Measurements from ENCODE around the gene WNT3A.
A peak's percentile ranks its signal among the peaks of the same experiment; 100 is the strongest.

Gene WNT3A

DNA sequence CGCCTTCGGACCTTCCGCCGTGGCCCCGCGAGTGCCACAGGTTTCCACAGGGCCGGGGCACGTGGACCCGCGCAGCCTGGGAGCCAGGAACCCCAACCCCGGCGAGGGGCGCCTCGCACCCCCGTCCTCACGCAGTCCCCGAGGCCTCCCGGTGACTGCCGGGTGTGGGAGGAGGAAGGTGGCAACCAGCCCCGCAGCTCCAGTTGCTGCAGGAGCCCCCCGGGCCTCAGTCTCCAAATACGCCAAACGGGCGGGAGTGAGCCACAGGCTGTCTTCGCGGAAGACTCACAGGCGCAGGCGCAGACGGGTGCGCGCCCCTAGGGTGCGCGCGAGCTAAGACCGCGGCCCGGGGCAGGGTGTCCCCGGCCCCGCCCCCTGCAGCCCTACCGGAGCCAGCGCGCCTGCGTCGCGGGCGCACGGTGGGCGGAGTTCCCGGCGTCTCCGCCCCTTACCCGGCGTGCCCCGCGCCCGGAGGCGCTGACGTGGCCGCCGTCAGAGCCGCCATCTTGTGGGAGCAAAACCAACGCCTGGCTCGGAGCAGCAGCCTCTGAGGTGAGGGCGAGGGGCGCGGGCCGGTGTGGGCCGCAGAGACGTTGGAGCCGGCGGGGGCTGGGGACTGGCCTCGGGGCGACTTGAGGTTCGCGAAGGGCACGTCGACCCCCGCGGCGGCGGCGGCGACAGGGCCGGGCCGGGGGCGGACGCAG lies 75.6 kb downstream of the WNT3A start, which contains the start of gene ARF1:
TSS of gene ARF1 (plus strand) at position 495 of the 704 bp plus-strand sequence. CDS start 14,407 bp downstream, outside the sequence.
- ChIA-PET CTCF (interaction anchor here (1.1 to 1.9 kb wide), 3 partner anchors 16 to 83 kb away, joined by 4 to 6 read pairs (median 5); no protein-coding TSS in a partner anchor), POLR2A (interaction anchor here (0.6 to 2.1 kb wide), 4 partner anchors 9 to 83 kb away, joined by 4 to 5 read pairs (median 4); partner anchors contain the start of gene IBA57)
- no peak for TF ChIP-seq CTCF (IDR thresholded peaks at IDR 0.05; ENCODE audit: control extremely low read depth, extremely low read depth, low read depth, missing control alignments)

GRCh38 chr1:228082918-228083870 lies 76.4 kb downstream of the WNT3A start:
- no peak for TF ChIP-seq CTCF (IDR thresholded peaks at IDR 0.05; ENCODE audit: control extremely low read depth, extremely low read depth, low read depth, missing control alignments)
- CTCF ChIA-PET = interaction anchor here (1.1 to 1.9 kb wide), 4 partner anchors 15 to 84 kb away, joined by 4 to 10 read pairs (median 6); no protein-coding TSS in a partner anchor
- POLR2A ChIA-PET = interaction anchor here (2.1 kb wide), 1 partner anchor 19 kb away, joined by 5 read pairs; no protein-coding TSS in a partner anchor
- peak; percentile 46 for DNase-seq (ENCODE audit: extremely low spot score)

More for the DNA sequence above, 75.6 kb downstream of the WNT3A start, which contains the start of gene ARF1:
- peak; percentile 100 for DNase-seq (ENCODE audit: extremely low spot score)

DNA sequence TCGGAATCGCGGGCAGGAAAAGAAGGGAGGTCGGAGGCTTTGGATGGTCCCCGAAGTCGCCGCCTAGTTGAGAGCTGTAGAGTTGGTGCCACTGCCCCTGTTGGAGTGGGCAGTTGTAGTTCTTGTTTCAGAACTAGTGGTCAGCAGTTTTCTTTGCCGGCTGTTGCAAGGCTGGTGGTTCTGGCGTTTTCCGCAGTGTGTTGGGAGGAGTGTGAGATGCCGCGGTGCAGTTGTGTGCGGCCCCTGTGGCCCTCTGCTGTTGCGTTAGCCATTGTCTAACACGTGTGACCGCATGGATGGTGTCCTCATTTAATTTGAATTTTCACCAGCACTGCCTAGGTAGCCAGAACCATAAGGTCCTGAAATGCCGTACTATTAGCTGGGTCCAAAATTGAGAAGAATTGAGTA lies 77.1 kb downstream of the WNT3A start:
- CTCF ChIA-PET = interaction anchor here (1.3 to 1.6 kb wide), 2 partner anchors 15 to 82 kb away, joined by 4 to 10 read pairs; partner anchors contain the start of gene IBA57

GRCh38 chr1:228084325-228084724 lies 77.5 kb downstream of the WNT3A start:
- ChIA-PET CTCF (interaction anchor here (1.3 to 1.6 kb wide), 2 partner anchors 15 to 81 kb away, joined by 4 to 10 read pairs; partner anchors contain the start of gene IBA57), POLR2A (interaction anchor here (1.1 kb wide), 1 partner anchor 18 kb away, joined by 3 read pairs; no protein-coding TSS in a partner anchor)
- TF ChIP-seq CTCF (IDR thresholded peaks at IDR 0.05; ENCODE audit: control extremely low read depth, extremely low read depth, low read depth, missing control alignments) = no peak
- no peak for DNase-seq (ENCODE audit: extremely low spot score)

More for the DNA sequence above, 77.1 kb downstream of the WNT3A start:
- no peak for DNase-seq (ENCODE audit: extremely low spot score)
- POLR2A ChIA-PET = interaction anchor here (1.1 kb wide), 1 partner anchor 18 kb away, joined by 3 read pairs; no protein-coding TSS in a partner anchor
- no peak for TF ChIP-seq CTCF (IDR thresholded peaks at IDR 0.05; ENCODE audit: control extremely low read depth, extremely low read depth, low read depth, missing control alignments)

DNA sequence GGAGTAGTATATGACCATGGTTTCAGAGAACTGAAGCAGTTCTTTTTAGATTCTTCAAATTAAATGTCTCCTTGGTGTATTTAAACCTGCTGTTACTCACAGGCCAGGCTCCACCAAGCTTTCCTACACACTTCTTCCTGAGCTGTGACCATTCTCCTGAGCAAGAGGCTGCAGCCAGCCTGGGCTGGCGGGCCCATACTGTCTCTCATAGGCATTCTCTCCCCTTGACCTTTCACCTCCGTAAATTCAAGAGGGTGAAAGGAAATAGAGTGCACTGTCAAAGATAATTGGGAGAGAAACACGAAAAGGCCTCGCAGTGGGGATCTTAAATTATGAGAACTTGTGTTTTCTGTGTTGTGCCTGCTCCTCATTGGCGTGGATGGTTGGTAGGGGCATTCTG lies 78.0 kb downstream of the WNT3A start:
- ChIA-PET POLR2A (interaction anchor here (0.5 to 1.1 kb wide), 2 partner anchors 17 to 1359 kb away, joined by 3 to 9 read pairs; no protein-coding TSS in a partner anchor), CTCF (interaction anchor here (1.3 to 1.6 kb wide), 2 partner anchors 14 to 81 kb away, joined by 4 to 10 read pairs; partner anchors contain the start of gene IBA57)
- no peak for DNase-seq (ENCODE audit: extremely low spot score)
- no peak for TF ChIP-seq CTCF (IDR thresholded peaks at IDR 0.05; ENCODE audit: control extremely low read depth, extremely low read depth, low read depth, missing control alignments)

All from GM10248 (cell line).